HepG2 (cell line): ENCODE data around the gene ZNF771. TPM values are rescaled to one million over a fixed set of nuclear protein-coding genes. Genes with fewer than 3 reads are reported as not detected.

Experiments used
- ARID4A ChIP-seq: sonication (generic); formaldehyde crosslinking; IDR thresholded peaks from 2 replicates; pipeline ENCODE4 v1.5.0; 2020; ENCODE audit warnings: mild to moderate bottlenecking, missing genetic modification reagents, borderline replicate concordance
- CENPBD1 ChIP-seq: sonication (generic); formaldehyde crosslinking; IDR thresholded peaks from 2 replicates; pipeline ENCODE4 v1.8.0; 2022; ENCODE audit warnings: missing genetic modification reagents, low read depth, mild to moderate bottlenecking, borderline replicate concordance
- HMG20B ChIP-seq: conservative IDR thresholded peaks from 2 replicates; pipeline ENCODE4 v1.6.1; 2016; ENCODE audit warnings: missing genetic modification reagents, missing compliant biosample characterization
- HNRNPK ChIP-seq: fragments of 200-400 bp; formaldehyde crosslinking; IDR thresholded peaks from 2 replicates; pipeline ENCODE4 v1.6.1; 2018; ENCODE audit warnings: low read length, low read depth, moderate library complexity, mild to moderate bottlenecking; ENCODE audit not compliant: poor library complexity, severe bottlenecking
- JUN ChIP-seq: sonication (generic); formaldehyde crosslinking; IDR thresholded peaks from 2 replicates; pipeline ENCODE4 v1.4.0; 2020; ENCODE audit warnings: mild to moderate bottlenecking, missing genetic modification reagents
- MED1 ChIP-seq: sonication (generic); formaldehyde crosslinking; IDR thresholded peaks from 2 replicates; pipeline ENCODE4 v1.4.0; 2020; ENCODE audit warnings: missing genetic modification reagents
- MTF2 ChIP-seq: sonication (generic); formaldehyde crosslinking; IDR thresholded peaks from 2 replicates; pipeline ENCODE4 v1.5.0; 2020; ENCODE audit warnings: missing genetic modification reagents, borderline replicate concordance
- MZF1 ChIP-seq: sonication (generic); formaldehyde crosslinking; IDR thresholded peaks from 2 replicates; pipeline ENCODE4 v1.8.1; 2023; ENCODE audit warnings: mild to moderate bottlenecking, missing genetic modification reagents, borderline replicate concordance
- PCBP2 ChIP-seq: fragments of 200-400 bp; formaldehyde crosslinking; optimal IDR thresholded peaks from 2 replicates; pipeline ENCODE3; 2018; ENCODE audit warnings: low read length, low read depth; ENCODE audit not compliant: poor library complexity, severe bottlenecking
- U2AF1 ChIP-seq: fragments of 200-400 bp; formaldehyde crosslinking; optimal IDR thresholded peaks from 2 replicates; pipeline ENCODE3; 2017; ENCODE audit warnings: mild to moderate bottlenecking, low read depth, low read length
- ZBTB44 ChIP-seq: sonication (generic); formaldehyde crosslinking; IDR thresholded peaks from 2 replicates; pipeline ENCODE4 v1.4.0; 2020; ENCODE audit warnings: missing genetic modification reagents
- ZNF234 ChIP-seq: sonication (generic); formaldehyde crosslinking; conservative IDR thresholded peaks from 2 replicates; pipeline ENCODE4 v1.5.1; 2020; ENCODE audit warnings: mild to moderate bottlenecking, missing genetic modification reagents
- ZNF281 ChIP-seq: sonication (generic); formaldehyde crosslinking; IDR thresholded peaks from 2 replicates; pipeline ENCODE4 v1.4.0; 2020; ENCODE audit warnings: missing genetic modification reagents, borderline replicate concordance
- ZNF333 ChIP-seq: sonication (generic); formaldehyde crosslinking; IDR thresholded peaks from 2 replicates; pipeline ENCODE4 v1.4.0; 2020; ENCODE audit warnings: mild to moderate bottlenecking, missing genetic modification reagents, borderline replicate concordance
- ZNF362 ChIP-seq: sonication (generic); formaldehyde crosslinking; IDR thresholded peaks from 2 replicates; pipeline ENCODE4 v1.4.0; 2020; ENCODE audit warnings: missing genetic modification reagents, mild to moderate bottlenecking, borderline replicate concordance
- ZNF572 ChIP-seq: sonication (generic); formaldehyde crosslinking; IDR thresholded peaks from 2 replicates; pipeline ENCODE4 v1.5.1; 2020; ENCODE audit warnings: mild to moderate bottlenecking, missing genetic modification reagents
- ZNF792 ChIP-seq: IDR thresholded peaks from 2 replicates; pipeline ENCODE4 v1.6.1; 2016
- ZSCAN12 ChIP-seq: sonication (generic); formaldehyde crosslinking; IDR thresholded peaks from 2 replicates; pipeline ENCODE4 v1.9.0; 2021; ENCODE audit warnings: mild to moderate bottlenecking, missing genetic modification reagents
- polyA plus RNA-seq, 8 experiments: library from polyadenylated mRNA; depleted of rRNA in 3 of 8; stranded (reverse) in 7 of 8; unstranded in 1 of 8; fragments of >200 nt; fragmentation: Illumina TruSeq in 4 of 8; extraction: Trizol in 4 of 8; gene quantifications; 2 replicates each; pipeline versions ENCODE4 v1.2.1 to v1.2.3, GENCODE V29; 2011 to 2016; ENCODE audit warnings: low read depth in 4 of 8, missing spikeins in 1 of 8, mixed read lengths in 1 of 8; ENCODE audit not compliant: insufficient read depth in 1 of 8
- total RNA-seq, 5 experiments: library from RNA; depleted of rRNA; stranded (reverse); fragments of >200 nt; fragmentation: Illumina TruSeq; extraction: Trizol; gene quantifications; 2 replicates each; pipeline ENCODE4 v1.2.3, GENCODE V29; 2016; ENCODE audit warnings: low read depth in 1 of 5

Gene ZNF771
- total and polyA plus RNA-seq, 2 of the 13 experiments (the other 11 are each of a cell fraction or from before 2014, with no cell fraction given): 5.0 to 11.8 TPM

- TF ChIP-seq ZNF281 (CRISPR knock-in tag) (0 out of 2 replicates have a peak, but pooled peaks have one; percentile 7), ZSCAN12 (no peak), HNRNPK (no peak), ZNF792 (no peak), CENPBD1 (no peak), ZNF333 (CRISPR knock-in tag) (peak; percentile 91; the same call in 1 of the 2 replicates), ARID4A (peak; percentile 29; the same call in 1 of the 2 replicates), MTF2 (CRISPR knock-in tag) (no peak), PCBP2 (no peak), ZNF572 (CRISPR knock-in tag) (no peak), ZBTB44 (CRISPR knock-in tag) (no peak), MZF1 (CRISPR knock-in tag) (no peak), HMG20B (CRISPR knock-in tag) (no peak), MED1 (CRISPR knock-in tag) (0 out of 2 replicates have a peak, but pooled peaks have one; percentile 39), JUN (CRISPR knock-in tag) (no peak), ZNF234 (CRISPR knock-in tag) (no peak), ZNF362 (no peak), U2AF1 (no peak)
Measured at GRCh38 chr16:30381291-30382041, 25.9 kb upstream of the ZNF771 start (continued).
